Measurements from ENCODE around the gene UBN1. TPM values are rescaled to one million over a fixed set of nuclear protein-coding genes. Genes with fewer than 3 reads are reported as not detected.

UBN1 gene
- total RNA-seq, 1 experiment from 2014 or later: 63.1 TPM

DNA sequence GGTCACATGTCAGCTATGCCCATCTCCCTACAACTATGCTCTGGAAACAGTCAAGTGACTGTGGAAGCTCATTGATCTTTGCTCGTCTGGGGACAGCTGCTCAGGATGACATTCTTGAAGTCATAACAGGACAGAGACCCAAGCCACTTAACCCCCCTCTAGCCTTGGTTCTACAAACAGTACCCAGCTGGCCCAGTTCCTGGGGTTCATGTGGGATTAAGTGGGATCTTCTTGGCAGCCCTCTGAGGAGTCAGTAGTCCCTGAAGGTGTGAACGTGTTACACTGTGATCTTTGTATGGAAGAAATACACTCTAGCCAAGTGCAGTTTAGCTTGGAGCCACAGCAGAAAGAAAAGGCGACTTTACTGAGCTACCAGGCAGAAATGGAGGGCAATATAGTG is 25.8 kb downstream of the UBN1 start:
- no peak for ATAC-seq
- intact Hi-C loops (cut with micrococcal nuclease; ENCODE audit: unreplicated experiment): no loop called here
- Histone ChIP-seq H3K4me3 (ENCODE audit: low read depth in 2 of 2, low read length in 2 of 2) (no peak overlapping the region), H3K9me3 (ENCODE audit: control insufficient read depth, insufficient read depth, low read depth, low read length) (no peaks in the 10 kb centered on the region), H3K36me3 (ENCODE audit: control insufficient read depth, insufficient read depth, low read length) (peaks cover 26% of the 10 kb centered on the region), H3K27me3 (ENCODE audit: control insufficient read depth, insufficient read depth, low read length) (no peaks in the 10 kb centered on the region), H3K27ac (ENCODE audit: low read length) (no peak overlapping the region), H3K4me1 (ENCODE audit: control insufficient read depth, insufficient read depth, low read length) (no peaks in the 10 kb centered on the region)
- in situ Hi-C loops (cut with HindIII; ENCODE audit: low pct_unique_long_range_greater_than_20kb, low sequenced_read_pairs): no loop called here
- ChIA-PET CTCF (no interaction called here), POLR2A (no interaction called here)
- TF ChIP-seq TCF7L2 (IDR thresholded peaks at IDR 0.05; ENCODE audit: low read depth, low read length) (no peak), CTCF (IDR thresholded peaks at IDR 0.05) (no peak), POLR2AphosphoS5 (IDR thresholded peaks at IDR 0.05; ENCODE audit: low read depth, low read length) (no peak), SIN3A (IDR thresholded peaks at IDR 0.05; ENCODE audit: borderline replicate concordance, insufficient read depth, low read depth, low read length) (no peak)
- TF ChIP-seq, protein P1, sequence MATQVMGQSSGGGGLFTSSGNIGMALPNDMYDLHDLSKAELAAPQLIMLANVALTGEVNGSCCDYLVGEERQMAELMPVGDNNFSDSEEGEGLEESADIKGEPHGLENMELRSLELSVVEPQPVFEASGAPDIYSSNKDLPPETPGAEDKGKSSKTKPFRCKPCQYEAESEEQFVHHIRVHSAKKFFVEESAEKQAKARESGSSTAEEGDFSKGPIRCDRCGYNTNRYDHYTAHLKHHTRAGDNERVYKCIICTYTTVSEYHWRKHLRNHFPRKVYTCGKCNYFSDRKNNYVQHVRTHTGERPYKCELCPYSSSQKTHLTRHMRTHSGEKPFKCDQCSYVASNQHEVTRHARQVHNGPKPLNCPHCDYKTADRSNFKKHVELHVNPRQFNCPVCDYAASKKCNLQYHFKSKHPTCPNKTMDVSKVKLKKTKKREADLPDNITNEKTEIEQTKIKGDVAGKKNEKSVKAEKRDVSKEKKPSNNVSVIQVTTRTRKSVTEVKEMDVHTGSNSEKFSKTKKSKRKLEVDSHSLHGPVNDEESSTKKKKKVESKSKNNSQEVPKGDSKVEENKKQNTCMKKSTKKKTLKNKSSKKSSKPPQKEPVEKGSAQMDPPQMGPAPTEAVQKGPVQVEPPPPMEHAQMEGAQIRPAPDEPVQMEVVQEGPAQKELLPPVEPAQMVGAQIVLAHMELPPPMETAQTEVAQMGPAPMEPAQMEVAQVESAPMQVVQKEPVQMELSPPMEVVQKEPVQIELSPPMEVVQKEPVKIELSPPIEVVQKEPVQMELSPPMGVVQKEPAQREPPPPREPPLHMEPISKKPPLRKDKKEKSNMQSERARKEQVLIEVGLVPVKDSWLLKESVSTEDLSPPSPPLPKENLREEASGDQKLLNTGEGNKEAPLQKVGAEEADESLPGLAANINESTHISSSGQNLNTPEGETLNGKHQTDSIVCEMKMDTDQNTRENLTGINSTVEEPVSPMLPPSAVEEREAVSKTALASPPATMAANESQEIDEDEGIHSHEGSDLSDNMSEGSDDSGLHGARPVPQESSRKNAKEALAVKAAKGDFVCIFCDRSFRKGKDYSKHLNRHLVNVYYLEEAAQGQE (IDR thresholded peaks at IDR 0.05; ENCODE audit: insufficient read depth in 1 of 2, low read depth in 2 of 2, low read length in 1 of 2): no peak
- DNase-seq (ENCODE audit: low read depth, low spot score): no peak
- no TSS peak for BruUV-seq (replicated peaks)

GRCh38 chr16:4874666-4875065 is 27.4 kb downstream of the UBN1 start:
- peaks cover 33% of the 10 kb centered on the region for H3K36me3 ChIP-seq (ENCODE audit: control insufficient read depth, insufficient read depth, low read length)
- intact Hi-C loops (cut with micrococcal nuclease; ENCODE audit: unreplicated experiment) (no loop called here), in situ Hi-C loops (cut with HindIII; ENCODE audit: low pct_unique_long_range_greater_than_20kb, low sequenced_read_pairs) (no loop called here)
- no peaks in the 10 kb centered on the region for H3K9me3 ChIP-seq (ENCODE audit: control insufficient read depth, insufficient read depth, low read depth, low read length)
- POLR2A ChIA-PET: interaction anchor here (0.7 kb wide), 1 partner anchor 56 kb away, joined by 6 read pairs; no protein-coding TSS in a partner anchor
- H3K27me3 ChIP-seq (ENCODE audit: control insufficient read depth, insufficient read depth, low read length): no peaks in the 10 kb centered on the region
- TF ChIP-seq TCF7L2 (IDR thresholded peaks at IDR 0.05; ENCODE audit: low read depth, low read length) (no peak), POLR2AphosphoS5 (IDR thresholded peaks at IDR 0.05; ENCODE audit: low read depth, low read length) (no peak), SIN3A (IDR thresholded peaks at IDR 0.05; ENCODE audit: borderline replicate concordance, insufficient read depth, low read depth, low read length) (no peak), CTCF (IDR thresholded peaks at IDR 0.05) (no peak)
- TF ChIP-seq, protein P1 (IDR thresholded peaks at IDR 0.05; ENCODE audit: insufficient read depth in 1 of 2, low read depth in 2 of 2, low read length in 1 of 2): no peak
- H3K27ac ChIP-seq (ENCODE audit: low read length): no peak overlapping the region
- ATAC-seq (no peak), DNase-seq (ENCODE audit: low read depth, low spot score) (no peak)
- no peaks in the 10 kb centered on the region for H3K4me1 ChIP-seq (ENCODE audit: control insufficient read depth, insufficient read depth, low read length)
- BruUV-seq (replicated peaks): TSS peak; percentile 53
- no peak overlapping the region for H3K4me3 ChIP-seq (ENCODE audit: low read depth in 2 of 2, low read length in 2 of 2)
- CTCF ChIA-PET: no interaction called here
